ENCODE data around the gene TDRD10. TPM values are rescaled to one million over a fixed set of nuclear protein-coding genes. Genes with fewer than 3 reads are reported as not detected.

The TDRD10 gene
- total and polyA plus RNA-seq, 2 experiments from 2014 or later: 0.51 to 1.0 TPM

- peak within 1 kb of the TSS; percentile 63 for H3K4me3 ChIP-seq
These were observed 56.1 kb downstream of the TDRD10 start, which contains the start of gene UBE2Q1 for GRCh38 chr1:154557939-154558719. UBE2Q1 (minus strand) TSS chr1:154558662; CDS start chr1:154558553, 109 bp downstream.

GRCh38 chr1:154558720-154559465, 56.9 kb downstream of the TDRD10 start:
- H3K4me1 ChIP-seq (ENCODE audit: low read depth): peaks cover 15% of the 10 kb centered on the region
- H3K27ac ChIP-seq: peak overlapping the region; percentile 88
- TF ChIP-seq CTCF (IDR thresholded peaks at IDR 0.05; ENCODE audit: low read depth, low read length): no peak
- no peaks in the 10 kb centered on the region for H3K27me3 ChIP-seq
- peak overlapping the region; percentile 63 for H3K4me3 ChIP-seq
- H3K36me3 ChIP-seq: peaks cover 19% of the 10 kb centered on the region
- DNase-seq (ENCODE audit: low read depth in 1 of 2, low spot score in 1 of 2): peak; percentile 99 to 100
- no peaks in the 10 kb centered on the region for H3K9me3 ChIP-seq (ENCODE audit: low read depth)

More at GRCh38 chr1:154557939-154558719, 56.1 kb downstream of the TDRD10 start, which contains the start of gene UBE2Q1:
- Histone ChIP-seq H3K27me3 (no peaks in the 10 kb centered on the region), H3K27ac (peak within 1 kb of the TSS; percentile 88), H3K9me3 (ENCODE audit: low read depth) (no peaks in the 10 kb centered on the region), H3K36me3 (peaks cover 25% of the 10 kb centered on the region), H3K4me1 (ENCODE audit: low read depth) (peaks cover 20% of the 10 kb centered on the region)
- no peak for TF ChIP-seq CTCF (IDR thresholded peaks at IDR 0.05; ENCODE audit: low read depth, low read length)
- DNase-seq (ENCODE audit: low read depth in 1 of 2, low spot score in 1 of 2): peak; percentile 25 to 61

DNA sequence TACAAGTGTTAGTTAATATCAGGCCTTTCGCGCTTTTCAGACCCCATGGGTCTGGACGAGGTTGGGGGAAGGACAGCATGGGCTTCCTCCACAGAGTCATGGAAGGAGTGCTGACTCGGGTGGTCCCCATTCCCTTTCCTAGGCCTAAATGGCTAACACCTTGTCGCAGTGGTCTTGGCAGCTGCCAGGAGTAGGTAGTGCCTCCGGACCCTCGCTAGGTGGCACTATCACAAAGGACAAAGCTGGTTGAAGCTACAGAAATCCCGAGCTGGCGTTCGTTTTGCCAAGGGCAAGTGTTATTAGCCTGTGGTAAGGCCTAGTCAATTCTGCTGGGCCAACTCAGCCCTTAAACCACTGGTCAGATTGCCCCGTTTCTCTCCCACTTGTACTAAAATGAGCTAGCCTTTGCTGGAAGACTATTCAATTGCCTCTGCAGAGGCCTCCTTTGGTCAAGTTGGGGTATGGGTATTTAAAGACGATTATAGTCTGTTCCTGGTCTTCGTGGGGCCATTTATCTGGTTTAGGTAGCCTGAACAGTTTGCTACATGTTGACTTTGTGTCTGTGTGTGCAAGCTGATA, 57.5 kb downstream of the TDRD10 start:
- H3K4me1 ChIP-seq (ENCODE audit: low read depth): peaks cover 15% of the 10 kb centered on the region
- peak overlapping the region; percentile 88 for H3K27ac ChIP-seq
- DNase-seq (ENCODE audit: low read depth in 1 of 2, low spot score in 1 of 2): peak; percentile 94 to 96
- no peaks in the 10 kb centered on the region for H3K27me3 ChIP-seq
- peaks cover 12% of the 10 kb centered on the region for H3K36me3 ChIP-seq
- TF ChIP-seq CTCF (IDR thresholded peaks at IDR 0.05; ENCODE audit: low read depth, low read length): peak; percentile 92
- no peaks in the 10 kb centered on the region for H3K9me3 ChIP-seq (ENCODE audit: low read depth)
- H3K4me3 ChIP-seq: peak overlapping the region; percentile 38

DNA sequence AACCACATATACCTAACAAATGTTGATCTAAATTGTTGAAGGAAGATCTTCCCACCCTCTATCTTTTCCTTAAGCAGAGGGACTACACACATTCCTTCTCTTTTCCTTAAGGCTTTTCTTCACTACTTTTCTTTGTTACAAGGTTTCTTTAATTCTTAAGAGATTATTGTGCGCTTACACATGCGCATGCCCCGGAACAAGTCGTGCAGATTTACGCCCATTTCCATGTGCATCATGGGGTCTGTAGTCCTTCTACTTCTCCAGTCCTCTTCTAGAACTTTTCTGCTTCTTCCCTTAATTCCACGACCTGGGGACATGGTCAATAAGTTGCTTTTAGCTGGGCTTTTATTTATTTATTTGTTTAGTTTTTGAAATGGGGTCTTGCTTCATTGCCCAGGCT, 63.9 kb downstream of the TDRD10 start:
- Histone ChIP-seq H3K9me3 (ENCODE audit: low read depth) (no peaks in the 10 kb centered on the region), H3K4me3 (no peak overlapping the region), H3K27me3 (peaks cover 39% of the 10 kb centered on the region), H3K27ac (no peak overlapping the region), H3K36me3 (no peaks in the 10 kb centered on the region), H3K4me1 (ENCODE audit: low read depth) (no peaks in the 10 kb centered on the region)
- DNase-seq (ENCODE audit: low read depth in 1 of 2, low spot score in 1 of 2): no peak
- TF ChIP-seq CTCF (IDR thresholded peaks at IDR 0.05; ENCODE audit: low read depth, low read length): no peak

DNA sequence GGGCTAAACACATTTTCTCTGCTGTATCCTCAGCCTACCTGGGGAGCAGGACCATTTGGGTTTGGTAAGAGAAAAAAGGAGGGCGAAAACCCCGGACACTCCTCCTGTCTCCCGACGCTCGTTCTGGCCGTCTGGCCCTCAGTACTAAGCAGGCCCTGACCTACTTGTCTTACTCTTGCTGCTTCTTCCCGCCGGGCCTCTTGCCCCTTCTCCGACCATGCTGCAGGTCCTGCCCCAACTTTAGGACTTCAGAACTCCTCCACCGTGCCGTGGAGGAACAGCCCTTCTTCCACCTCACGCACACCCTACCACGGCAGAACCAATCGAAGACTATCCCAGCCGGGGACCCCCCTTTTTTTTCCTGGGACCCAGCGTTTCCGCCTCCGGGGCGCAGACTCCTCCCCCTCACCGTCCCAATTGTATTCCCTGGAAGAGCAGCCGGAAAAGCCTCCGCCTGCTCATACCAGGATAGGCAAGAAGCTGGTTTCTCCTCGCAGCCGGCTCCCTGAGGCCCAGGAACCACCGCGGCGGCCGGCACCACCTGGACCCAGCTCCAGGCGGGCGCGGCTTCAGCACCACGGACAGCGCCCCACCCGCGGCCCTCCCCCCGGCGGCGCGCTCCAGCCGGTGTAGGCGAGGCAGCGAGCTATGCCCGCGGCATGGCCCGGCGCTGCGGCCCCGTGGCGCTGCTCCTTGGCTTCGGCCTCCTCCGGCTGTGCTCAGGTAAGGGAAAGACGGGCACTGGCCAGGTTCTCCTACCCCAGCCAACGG, 65.6 kb downstream of the TDRD10 start, which contains the start of gene CHRNB2:
Gene CHRNB2 (plus strand): TSS at position 393 of the 771 bp plus-strand sequence. CDS start 267 bp downstream, at position 660.
- peak; percentile 68 to 90 for DNase-seq (ENCODE audit: low read depth in 1 of 2, low spot score in 1 of 2)
- Histone ChIP-seq H3K27me3 (peaks cover 39% of the 10 kb centered on the region), H3K36me3 (no peaks in the 10 kb centered on the region), H3K4me1 (ENCODE audit: low read depth) (no peaks in the 10 kb centered on the region), H3K9me3 (ENCODE audit: low read depth) (no peaks in the 10 kb centered on the region), H3K4me3 (no peak within 1 kb of the TSS), H3K27ac (no peak within 1 kb of the TSS)
- TF ChIP-seq CTCF (IDR thresholded peaks at IDR 0.05; ENCODE audit: low read depth, low read length): no peak

All from cardiac muscle cell (in vitro differentiated cells and primary cell).